ENCODE data around the gene SH3BGRL2. TPM values are rescaled to one million over a fixed set of nuclear protein-coding genes. Genes with fewer than 3 reads are reported as not detected.

Gene SH3BGRL2
- total RNA-seq, 1 experiment from 2014 or later, result 11.8 TPM

- Histone ChIP-seq H3K4ac (ENCODE audit: low read depth, low read length) (no peak overlapping the region), H3K23ac (ENCODE audit: insufficient read length, low read depth, low read length) (no peak overlapping the region), H4K5ac (ENCODE audit: insufficient read length, low read depth, low read length) (no peak overlapping the region), H3K56ac (ENCODE audit: insufficient read length, low read depth, low read length) (no peak overlapping the region), H3K23me2 (ENCODE audit: insufficient read length, low read depth, low read length, poor library complexity, severe bottlenecking) (no peaks in the 10 kb centered on the region), H2BK5ac (ENCODE audit: insufficient read length, low read length) (no peak overlapping the region), H2BK20ac (ENCODE audit: low read depth, low read length, poor library complexity, severe bottlenecking) (no peak overlapping the region), H3K27me3 (ENCODE audit: insufficient read depth, low read length) (no peaks in the 10 kb centered on the region), H3K9ac (ENCODE audit: extremely low read depth, insufficient read length, low read length) (no peak overlapping the region), H3K9me3 (ENCODE audit: control insufficient read depth, low read depth, low read length) (no peaks in the 10 kb centered on the region), H3K4me2 (ENCODE audit: insufficient read depth, insufficient read length, low read length) (no peak overlapping the region), H3K18ac (ENCODE audit: insufficient read length, low read depth, low read length) (no peak overlapping the region), H2AK5ac (ENCODE audit: insufficient read length, low read length) (no peak overlapping the region), H3K14ac (ENCODE audit: insufficient read depth, low read length) (no peak overlapping the region), H3K79me2 (ENCODE audit: insufficient read depth, low read length) (no peaks in the 10 kb centered on the region), H2BK12ac (ENCODE audit: insufficient read length, low read depth, low read length) (no peak overlapping the region), H3K79me1 (ENCODE audit: insufficient read depth, low read depth, low read length, poor library complexity, severe bottlenecking) (no peaks in the 10 kb centered on the region), H4K8ac (replicated peaks; ENCODE audit: insufficient read length, low read depth, low read length) (no peak overlapping the region), H2BK120ac (ENCODE audit: low read depth, low read length, poor library complexity, severe bottlenecking) (no peak overlapping the region), H4K20me1 (ENCODE audit: control insufficient read depth, insufficient read depth, insufficient read length) (no peaks in the 10 kb centered on the region), H3T11ph (ENCODE audit: low read length) (no peak overlapping the region), H3K4me1 (ENCODE audit: insufficient read depth, low read length) (no peaks in the 10 kb centered on the region), H4K91ac (ENCODE audit: insufficient read length, low read depth, low read length) (no peak overlapping the region), H2BK15ac (ENCODE audit: low read depth, low read length) (no peak overlapping the region), H2AFZ (ENCODE audit: low read length) (no peak overlapping the region), H3K27ac (ENCODE audit: insufficient read length, low read depth, low read length) (no peak overlapping the region)
- no peak overlapping the region for H3K27ac Mint-ChIP-seq
- peaks cover 9% of the 10 kb centered on the region in 2 experiments for H3K4me1 Mint-ChIP-seq
- no peaks in the 10 kb centered on the region for H3K9me3 Mint-ChIP-seq
- no CpG with 5 or more reads among the region's 8 CpGs for WGBS (ENCODE audit: extremely low coverage, insufficient read length, low lambda C conversion rate)
- TF ChIP-seq CTCF (conservative IDR thresholded peaks at IDR 0.05), result no peak
- H3K27me3 Mint-ChIP-seq (ENCODE audit: low read depth), result no peaks in the 10 kb centered on the region; the same call in 1 of the 2 replicates
- no peaks in the 10 kb centered on the region for H3K36me3 Mint-ChIP-seq (ENCODE audit: insufficient read depth in 1 of 3, low read depth in 3 of 3)
- no peak for DNase-seq
- H3K4me3 Mint-ChIP-seq, result no peak overlapping the region
Measured at GRCh38 chr6:79718509-79719247, 87.5 kb downstream of the SH3BGRL2 start.

All from H9 (cell line).